Gastroesophageal sphincter (tissue), 4 donors: ENCODE data around the gene GALNTL6. TPM values are rescaled to one million over a fixed set of nuclear protein-coding genes. Genes with fewer than 3 reads are reported as not detected.

Source experiments
- ATAC-seq: fragments of 150-250 bp; one replicate; pipeline ENCODE4 v1.9.1; 2016; ENCODE audit warnings: mild to moderate bottlenecking, moderate library complexity
- H3K27ac ChIP-seq, 4 donors: fragments of 200-600 bp; sonication (generic) in 3 of 4; 1 replicate in 3 of 4; 2 replicates in 1 of 4; pipeline ENCODE4 v1.5.1; 2016 to 2019
- H3K27me3 ChIP-seq: fragments of 200-600 bp; sonication (generic); one replicate; pipeline ENCODE4 v1.5.1; 2019
- H3K36me3 ChIP-seq, 2 donors: fragments of 200-600 bp; sonication (generic); one replicate each; pipeline ENCODE4 v1.5.1; 2019; ENCODE audit warnings: control low read depth in 1 of 2
- H3K4me1 ChIP-seq, 3 donors: fragments of 200-600 bp; sonication (generic); 1 replicate in 2 of 3; 2 replicates in 1 of 3; pipeline ENCODE4 v1.5.1; 2016 to 2019; ENCODE audit warnings: control low read depth in 2 of 3
- H3K4me3 ChIP-seq, 2 donors: fragments of 200-600 bp; sonication (generic); one replicate each; pipeline ENCODE4 v1.5.1; 2019; ENCODE audit warnings: mild to moderate bottlenecking in 1 of 2, moderate library complexity in 1 of 2
- H3K9me3 ChIP-seq, 3 donors: fragments of 200-600 bp; sonication (generic); one replicate each; pipeline ENCODE4 v1.5.1; 2017 to 2019; ENCODE audit warnings: control low read depth in 2 of 3
- EP300 ChIP-seq: sonication (generic); formaldehyde crosslinking; IDR thresholded peaks from one replicate; pipeline ENCODE4 v1.6.1; 2017; ENCODE audit warnings: antibody characterized with exemption, mild to moderate bottlenecking
- POLR2A ChIP-seq, 2 donors: fragments of 450-650 bp; IDR thresholded peaks; one replicate each; pipeline ENCODE4 v1.6.1; 2017; ENCODE audit warnings: antibody characterized with exemption in 2 of 2, mild to moderate bottlenecking in 2 of 2, moderate library complexity in 1 of 2
- POLR2AphosphoS5 ChIP-seq: sonication (generic); formaldehyde crosslinking; IDR thresholded peaks from one replicate; pipeline ENCODE4 v1.6.1; 2017; ENCODE audit warnings: antibody characterized with exemption
- WGBS, 2 donors: methylation state at CpG; one replicate each; pipeline ENCODE4 v1.1.5; 2018; ENCODE audit warnings: low coverage in 1 of 2; 5-methylcytosine and 5-hydroxymethylcytosine counted together
- total RNA-seq, 4 donors: library from RNA; depleted of rRNA; stranded (reverse); fragments of >200 nt; gene quantifications; one replicate each; pipeline ENCODE4 v1.1.0, GENCODE V29; 2016
- TF ChIP-seq, protein P1 (sequence below), 4 experiments: fragments of 200-600 bp in 2 of 4; fragments of 450-650 bp in 2 of 4; sonication (generic) in 1 of 4; IDR thresholded peaks; one replicate each; pipeline ENCODE4 v1.5.1; 2017 to 2019; ENCODE audit warnings: antibody characterized with exemption in 4 of 4, mild to moderate bottlenecking in 2 of 4, moderate library complexity in 2 of 4

GALNTL6 gene
- total RNA-seq, 4 donors from 2014 or later, result not detected

DNA sequence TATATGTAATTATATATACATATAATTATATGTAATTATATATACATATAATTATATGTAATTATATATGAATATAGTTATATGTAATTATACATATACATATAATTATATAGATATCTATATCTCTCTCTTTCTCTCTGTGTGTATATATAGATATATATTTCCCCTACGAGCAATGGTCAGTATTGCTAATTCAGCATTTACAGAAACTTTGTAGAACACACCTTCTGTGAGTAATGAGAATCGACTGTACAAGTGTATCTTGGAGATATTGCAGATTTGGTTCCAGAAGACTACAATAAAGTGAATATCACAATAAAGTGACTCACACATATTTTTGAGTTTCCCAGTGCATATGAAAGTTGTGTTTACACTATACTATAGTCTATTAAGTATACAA, 33.7 kb downstream of the GALNTL6 start:
- H3K4me3 ChIP-seq, result no peak overlapping the region
- H3K36me3 ChIP-seq, result no peaks in the 10 kb centered on the region
- H3K4me1 ChIP-seq, result no peaks in the 10 kb centered on the region
- no peak for ATAC-seq
- WGBS, 2 donors, result 71 to 88% methylated on average over 2 of the region's 2 CpGs
- no peaks in the 10 kb centered on the region for H3K9me3 ChIP-seq
- TF ChIP-seq, protein P1, sequence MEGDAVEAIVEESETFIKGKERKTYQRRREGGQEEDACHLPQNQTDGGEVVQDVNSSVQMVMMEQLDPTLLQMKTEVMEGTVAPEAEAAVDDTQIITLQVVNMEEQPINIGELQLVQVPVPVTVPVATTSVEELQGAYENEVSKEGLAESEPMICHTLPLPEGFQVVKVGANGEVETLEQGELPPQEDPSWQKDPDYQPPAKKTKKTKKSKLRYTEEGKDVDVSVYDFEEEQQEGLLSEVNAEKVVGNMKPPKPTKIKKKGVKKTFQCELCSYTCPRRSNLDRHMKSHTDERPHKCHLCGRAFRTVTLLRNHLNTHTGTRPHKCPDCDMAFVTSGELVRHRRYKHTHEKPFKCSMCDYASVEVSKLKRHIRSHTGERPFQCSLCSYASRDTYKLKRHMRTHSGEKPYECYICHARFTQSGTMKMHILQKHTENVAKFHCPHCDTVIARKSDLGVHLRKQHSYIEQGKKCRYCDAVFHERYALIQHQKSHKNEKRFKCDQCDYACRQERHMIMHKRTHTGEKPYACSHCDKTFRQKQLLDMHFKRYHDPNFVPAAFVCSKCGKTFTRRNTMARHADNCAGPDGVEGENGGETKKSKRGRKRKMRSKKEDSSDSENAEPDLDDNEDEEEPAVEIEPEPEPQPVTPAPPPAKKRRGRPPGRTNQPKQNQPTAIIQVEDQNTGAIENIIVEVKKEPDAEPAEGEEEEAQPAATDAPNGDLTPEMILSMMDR (IDR thresholded peaks at IDR 0.05), result no peak
- TF ChIP-seq EP300 (no peak), POLR2AphosphoS5 (no peak), POLR2A (IDR thresholded peaks at IDR 0.05) (no peak)
- no peaks in the 10 kb centered on the region for H3K27me3 ChIP-seq
- H3K27ac ChIP-seq, result no peak overlapping the region

DNA sequence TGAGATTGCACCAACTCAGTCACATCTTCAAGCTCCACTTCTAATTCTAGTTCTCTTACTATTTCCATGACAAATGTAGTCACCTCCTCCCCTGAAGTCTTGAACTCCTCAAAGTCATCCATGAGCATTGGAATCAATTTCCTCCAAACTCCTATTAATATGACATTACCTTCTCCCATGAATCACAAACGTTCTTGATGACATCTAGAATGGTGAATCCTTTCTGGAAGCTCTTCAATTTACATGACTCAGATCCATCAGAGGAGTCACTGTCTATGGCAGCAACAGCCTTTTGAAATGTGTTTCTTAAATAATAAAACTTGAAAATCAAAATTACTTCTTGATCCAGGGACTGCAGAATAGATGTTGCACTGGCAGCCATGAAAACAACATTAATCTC, 34.5 kb downstream of the GALNTL6 start:
- Histone ChIP-seq H3K9me3 (no peaks in the 10 kb centered on the region), H3K4me3 (no peak overlapping the region), H3K36me3 (no peaks in the 10 kb centered on the region), H3K4me1 (no peaks in the 10 kb centered on the region), H3K27ac (no peak overlapping the region), H3K27me3 (no peaks in the 10 kb centered on the region)
- WGBS, 2 donors, result 17 to 80% methylated on average over 1 of the region's 1 CpG
- ATAC-seq, result no peak
- TF ChIP-seq POLR2AphosphoS5 (no peak), POLR2A (IDR thresholded peaks at IDR 0.05) (no peak), EP300 (no peak)
- TF ChIP-seq, protein P1 (IDR thresholded peaks at IDR 0.05), result no peak

DNA sequence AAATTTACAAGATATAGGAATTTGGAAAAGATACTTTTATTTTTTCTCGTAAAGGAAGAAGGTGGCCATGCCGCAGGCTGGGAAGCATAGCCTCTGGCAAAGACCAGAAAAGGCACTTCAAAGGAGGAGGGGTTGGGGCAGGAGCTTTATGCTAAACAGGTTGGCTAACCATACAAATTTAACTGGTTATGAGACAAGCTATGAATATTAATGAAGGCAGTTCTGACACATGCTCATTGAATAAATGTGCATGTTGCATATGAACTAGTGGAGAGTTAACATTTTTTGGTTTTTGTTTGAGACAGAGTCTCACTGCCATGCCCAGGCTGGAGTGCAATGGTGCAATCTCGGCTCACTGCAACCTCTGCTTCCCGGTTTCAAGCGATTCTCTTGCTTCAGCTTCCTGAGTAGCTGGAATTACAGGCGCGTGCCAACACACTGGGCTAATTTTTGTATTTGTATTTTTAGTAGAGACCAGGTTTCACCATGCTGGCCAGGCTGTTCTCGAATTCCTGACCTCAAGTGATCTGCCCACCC, 36.5 kb downstream of the GALNTL6 start:
- H3K4me3 ChIP-seq, result no peak overlapping the region
- H3K4me1 ChIP-seq, result no peaks in the 10 kb centered on the region
- ATAC-seq, result no peak
- no peaks in the 10 kb centered on the region for H3K9me3 ChIP-seq
- 82 to 83% methylated on average over 7 of the region's 8 CpGs for WGBS, 2 donors
- no peak overlapping the region for H3K27ac ChIP-seq
- no peaks in the 10 kb centered on the region for H3K36me3 ChIP-seq
- no peaks in the 10 kb centered on the region for H3K27me3 ChIP-seq
- no peak for TF ChIP-seq EP300
- TF ChIP-seq, protein P1 (IDR thresholded peaks at IDR 0.05), result no peak
- TF ChIP-seq POLR2A (IDR thresholded peaks at IDR 0.05), result no peak
- TF ChIP-seq POLR2AphosphoS5, result no peak

DNA sequence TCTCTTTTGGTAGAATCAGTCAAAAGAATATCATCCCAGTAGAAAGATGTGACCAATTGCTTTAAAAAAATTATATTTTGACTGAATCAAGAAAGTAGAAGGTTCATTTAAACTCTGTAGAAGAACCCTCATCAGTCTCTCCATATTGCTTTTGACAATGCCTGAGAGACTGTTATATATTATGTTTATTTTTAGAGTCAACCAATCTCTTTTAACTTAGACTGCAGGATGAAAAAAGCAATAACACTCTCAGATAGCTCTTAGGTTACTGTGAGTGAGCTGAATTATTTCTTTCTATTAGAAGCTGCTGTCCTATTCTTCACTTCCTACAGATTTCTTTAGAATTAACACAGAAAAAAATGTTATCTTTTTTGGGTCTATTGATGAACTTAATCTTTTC, 38.1 kb downstream of the GALNTL6 start:
- Histone ChIP-seq H3K4me1 (no peaks in the 10 kb centered on the region), H3K27me3 (no peaks in the 10 kb centered on the region), H3K27ac (no peak overlapping the region), H3K4me3 (no peak overlapping the region), H3K36me3 (no peaks in the 10 kb centered on the region), H3K9me3 (no peaks in the 10 kb centered on the region)
- TF ChIP-seq POLR2A (IDR thresholded peaks at IDR 0.05) (no peak), EP300 (no peak), POLR2AphosphoS5 (no peak)
- TF ChIP-seq, protein P1 (IDR thresholded peaks at IDR 0.05), result no peak
- ATAC-seq, result no peak

DNA sequence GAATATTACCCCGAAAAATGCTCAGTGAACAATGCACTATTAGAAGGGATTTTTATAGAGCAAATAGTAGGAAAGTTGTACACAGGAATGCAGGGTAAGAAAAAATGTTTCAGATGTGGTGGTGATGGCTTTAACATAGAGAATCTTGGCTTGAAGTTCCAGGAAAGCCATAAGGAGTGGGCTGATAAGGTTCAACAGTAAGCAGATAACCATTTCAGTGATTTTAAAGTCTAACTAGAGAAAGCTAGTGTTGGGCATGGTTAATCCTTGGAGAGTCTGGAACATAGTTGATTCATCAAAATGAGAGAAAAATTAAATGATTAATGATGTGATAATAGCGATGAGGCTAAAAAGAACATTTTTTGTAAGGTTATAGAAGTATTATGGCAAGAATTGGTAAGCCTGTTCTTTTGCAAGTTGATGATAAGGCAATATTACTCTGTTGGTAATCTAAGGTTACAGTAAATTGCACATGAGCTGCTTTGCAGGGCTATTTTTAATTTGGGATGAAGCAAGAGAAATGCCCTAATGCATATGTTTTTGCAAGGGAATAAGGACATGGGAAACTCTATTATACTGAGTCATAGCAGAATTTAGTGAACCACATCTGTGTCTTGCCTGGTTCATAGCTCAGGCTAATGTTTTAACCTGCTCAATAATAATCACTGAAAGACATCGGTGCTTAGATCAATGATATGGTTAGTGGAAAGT, 44.3 kb downstream of the GALNTL6 start:
- no peaks in the 10 kb centered on the region for H3K36me3 ChIP-seq
- no peaks in the 10 kb centered on the region for H3K4me1 ChIP-seq
- 72 to 83% methylated on average over 3 of the region's 3 CpGs for WGBS, 2 donors
- H3K27ac ChIP-seq, result no peak overlapping the region
- ATAC-seq, result no peak
- H3K4me3 ChIP-seq, result no peak overlapping the region
- no peak for TF ChIP-seq EP300
- TF ChIP-seq POLR2A (IDR thresholded peaks at IDR 0.05), result no peak
- TF ChIP-seq, protein P1 (IDR thresholded peaks at IDR 0.05), result no peak
- no peak for TF ChIP-seq POLR2AphosphoS5
- H3K27me3 ChIP-seq, result no peaks in the 10 kb centered on the region
- H3K9me3 ChIP-seq, result no peaks in the 10 kb centered on the region
